Activated CD8-positive, alpha-beta memory T cell treated with anti-CD3 and anti-CD28 coated beads, Interleukin-2, amount 50 U/mL, for 1 hour (primary cell): ENCODE data around the gene NAALADL1.
"Not testable (repeated sequence)": the region's sequence is repeated elsewhere in the genome, so short reads cannot be mapped to it uniquely, and the experiment has no call there.

Experiments
- DNase-seq: peaks from one replicate; pipeline ENCODE4 v3.0.0-alpha.2; 2020; ENCODE audit errors: extremely low read depth

The NAALADL1 gene

DNA sequence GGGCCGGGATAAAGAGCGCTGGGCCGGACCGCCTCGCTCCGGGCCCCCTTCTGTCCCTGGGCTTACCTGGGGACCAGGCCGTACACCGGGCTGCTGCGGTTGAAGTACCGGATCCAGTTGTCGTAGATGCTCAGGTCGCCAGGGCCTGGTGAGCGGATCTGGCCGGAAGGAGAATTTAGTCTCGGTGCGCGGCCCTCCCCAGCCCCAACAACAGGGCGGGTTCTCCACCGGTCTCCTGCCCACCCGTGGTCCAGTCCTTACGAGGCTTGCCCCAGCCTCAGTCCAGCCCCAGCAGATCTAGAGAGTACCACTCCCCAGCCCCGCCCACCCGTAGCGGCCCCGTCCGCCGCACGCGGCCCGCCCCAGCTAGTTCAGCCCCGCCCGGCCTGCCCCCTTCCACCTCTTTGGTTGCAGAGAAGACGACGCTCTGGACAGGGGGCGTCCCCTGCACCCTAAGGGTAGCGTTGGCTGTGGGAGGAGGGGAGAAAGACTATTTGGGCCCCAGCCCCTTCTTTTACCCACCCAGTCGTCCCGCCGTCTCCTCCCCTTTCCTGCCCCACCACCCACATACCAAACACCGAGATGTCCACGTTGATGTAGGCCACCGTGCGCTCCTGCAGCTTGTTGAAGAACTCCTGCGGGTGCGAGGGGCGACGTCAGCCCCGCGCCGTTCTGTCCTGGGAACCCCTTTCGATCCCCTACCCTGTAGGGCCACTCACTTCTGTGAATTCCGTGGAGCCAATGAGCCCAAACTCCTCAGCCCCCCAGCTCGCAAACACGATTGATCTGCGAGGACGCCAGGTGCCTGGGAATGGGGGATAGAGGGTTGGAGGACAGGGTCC is 10.6 kb downstream of the NAALADL1 start:
- DNase-seq = no peak

DNA sequence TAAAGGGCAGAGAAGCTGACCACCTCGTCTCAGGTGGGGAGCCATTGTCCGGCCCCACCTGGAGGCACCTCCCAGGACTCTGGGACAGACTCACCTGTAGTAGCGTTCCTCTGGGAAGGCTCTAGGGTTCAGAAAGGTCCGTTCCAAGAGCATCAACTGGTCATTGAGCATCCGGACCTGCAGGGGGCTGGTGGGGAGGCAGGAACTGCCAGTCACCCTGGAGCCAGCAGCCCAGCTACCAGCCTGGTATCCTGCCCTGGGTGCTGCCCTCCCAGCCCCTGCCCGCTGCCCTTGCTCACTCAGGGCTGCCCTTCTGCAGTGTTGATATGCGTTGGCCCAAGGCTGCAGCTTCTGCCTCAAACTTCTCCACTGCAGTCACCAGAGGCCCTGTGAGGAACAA is 12.6 kb downstream of the NAALADL1 start:
- no peak for DNase-seq

DNA sequence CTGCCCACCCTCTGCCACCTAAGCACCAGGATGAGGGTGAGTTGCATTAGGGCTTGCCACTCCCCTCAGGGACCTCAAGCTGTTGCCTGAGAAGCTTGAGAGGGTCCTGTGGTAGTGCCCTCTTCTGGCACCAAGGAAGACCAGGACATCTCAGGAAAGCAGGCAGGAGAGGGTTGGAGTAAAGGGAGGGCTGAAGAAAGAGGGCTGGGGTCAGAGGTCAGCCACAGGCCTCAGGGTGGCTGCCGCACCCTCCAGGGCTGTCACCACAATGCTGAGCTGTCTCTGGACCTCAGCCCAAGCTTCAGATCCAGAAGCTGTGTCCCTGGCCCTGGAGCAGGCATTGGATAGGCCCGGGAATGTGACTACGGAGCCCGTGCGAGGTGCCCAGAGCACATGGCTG is 13.3 kb downstream of the NAALADL1 start:
- no peak for DNase-seq

DNA sequence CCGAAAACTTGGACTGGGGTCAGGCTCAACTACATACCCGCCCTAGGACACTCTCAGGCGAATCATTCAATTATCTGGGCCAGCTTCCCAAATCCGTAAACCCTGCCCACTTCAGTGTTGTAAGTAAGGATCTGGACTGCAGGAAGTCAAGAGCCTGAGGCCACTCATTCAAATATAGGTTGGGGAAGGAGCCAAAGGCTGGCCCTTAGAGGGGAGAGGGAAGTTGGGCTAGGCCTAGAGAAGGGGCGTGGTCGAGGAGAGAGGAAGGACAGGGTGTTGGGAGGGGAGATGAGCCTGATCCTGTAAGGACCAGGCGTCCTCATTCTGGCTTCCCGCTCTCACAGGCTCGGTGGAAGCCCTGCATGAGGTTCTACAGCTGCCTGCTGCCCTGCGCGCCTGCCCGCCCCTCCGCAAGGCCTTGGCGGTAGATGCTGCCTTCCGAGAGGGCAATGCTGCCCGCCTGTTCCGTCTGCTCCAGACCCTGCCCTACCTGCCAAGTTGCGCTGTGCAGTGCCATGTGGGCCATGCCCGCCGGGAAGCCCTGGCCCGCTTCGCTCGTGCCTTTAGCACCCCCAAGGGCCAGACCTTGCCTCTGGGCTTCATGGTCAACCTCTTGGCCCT is 14.4 kb downstream of the NAALADL1 start:
- no peak for DNase-seq

DNA sequence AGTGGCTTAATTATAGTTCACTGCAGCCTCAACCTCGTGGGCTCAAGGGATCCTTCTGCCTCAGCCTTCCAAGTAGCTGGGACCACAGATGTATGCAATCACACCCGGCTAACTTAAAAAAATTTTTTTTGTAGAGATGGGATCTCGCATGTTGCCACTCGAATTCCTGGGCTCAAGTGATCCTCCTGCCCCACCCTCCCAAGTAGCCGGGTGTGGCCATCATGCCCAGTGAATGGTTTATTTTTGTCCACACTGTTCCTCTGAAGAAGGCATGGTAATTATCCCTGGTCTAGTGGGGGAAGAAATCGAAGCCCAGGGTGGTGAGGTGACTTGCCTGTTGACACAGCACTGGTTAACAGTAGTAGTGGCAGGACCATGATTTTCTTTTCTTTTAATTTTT is 15.5 kb downstream of the NAALADL1 start:
- no peak for DNase-seq

DNA sequence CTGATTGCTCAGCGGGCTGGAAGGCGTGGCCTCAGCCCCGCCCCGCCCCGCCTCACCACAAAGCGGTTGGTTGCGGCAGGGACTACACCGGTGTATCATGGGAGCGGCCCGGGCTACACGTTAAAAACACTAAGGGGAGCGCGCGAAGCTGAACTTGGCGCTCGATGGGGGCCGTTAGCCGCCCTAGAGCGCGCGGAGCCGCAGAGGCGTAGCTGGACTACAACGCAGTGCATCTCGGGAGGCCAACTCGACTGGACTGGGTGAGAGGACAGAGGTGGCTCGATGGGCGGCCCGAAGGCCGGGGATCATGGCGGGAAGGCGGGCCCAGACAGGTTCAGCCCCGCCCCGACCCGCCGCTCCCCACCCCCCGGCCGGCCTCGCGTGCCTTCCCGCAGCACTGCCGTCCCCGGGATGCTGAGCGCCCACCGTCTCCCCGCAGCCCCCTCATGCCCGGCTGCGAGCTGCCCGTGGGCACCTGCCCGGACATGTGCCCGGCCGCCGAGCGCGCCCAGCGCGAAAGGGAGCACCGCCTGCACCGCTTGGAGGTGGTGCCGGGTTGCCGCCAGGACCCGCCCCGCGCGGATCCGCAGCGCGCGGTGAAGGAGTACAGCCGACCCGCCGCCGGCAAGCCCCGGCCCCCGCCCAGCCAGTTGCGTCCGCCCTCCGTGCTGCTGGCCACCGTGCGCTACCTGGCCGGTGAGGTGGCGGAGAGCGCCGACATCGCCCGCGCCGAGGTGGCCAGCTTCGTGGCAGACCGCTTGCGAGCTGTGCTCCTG is 17.3 kb downstream of the NAALADL1 start, which contains the start of gene SAC3D1:
Gene SAC3D1 (plus strand): TSS at position 364 of the 776 bp plus-strand sequence. CDS start 83 bp downstream, at position 447.
- DNase-seq = peak; percentile 64

DNA sequence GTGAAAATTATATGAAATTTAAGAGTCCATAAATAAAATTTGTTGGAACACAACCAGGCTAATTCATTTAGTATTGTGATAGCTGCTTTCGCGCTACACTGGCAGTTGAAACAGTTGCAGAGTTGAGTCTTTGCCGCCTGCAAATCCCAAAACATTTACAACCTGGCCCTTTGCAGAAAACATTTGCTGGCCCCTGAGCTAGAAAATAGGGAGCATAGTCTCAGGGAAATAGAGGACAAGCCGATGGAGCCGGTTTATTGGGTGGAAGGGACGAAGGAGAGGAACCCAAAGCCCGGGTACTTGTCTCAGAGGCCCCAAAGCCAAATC is 17.9 kb downstream of the NAALADL1 start:
- DNase-seq = no peak

DNA sequence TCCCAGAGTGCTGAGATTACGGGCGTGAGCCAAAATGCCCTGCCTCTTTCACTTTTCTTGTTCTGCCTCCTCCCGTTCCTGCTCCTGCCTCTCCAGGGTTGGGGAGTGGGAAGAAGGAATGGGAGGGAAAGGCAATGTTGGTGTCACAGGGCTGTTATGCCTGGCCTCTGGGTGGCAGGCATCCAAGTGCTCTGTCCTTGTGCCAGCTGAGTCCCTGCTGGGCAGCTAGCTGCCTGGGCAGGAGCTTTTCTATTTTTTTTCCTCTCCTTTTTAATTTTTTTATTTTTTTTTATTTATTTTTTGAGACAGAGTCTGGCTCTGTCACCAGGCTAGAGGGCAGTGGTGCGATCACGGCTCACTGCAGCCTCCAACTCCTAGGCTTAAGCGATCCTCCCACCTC is 21.4 kb downstream of the NAALADL1 start:
- no peak for DNase-seq

DNA sequence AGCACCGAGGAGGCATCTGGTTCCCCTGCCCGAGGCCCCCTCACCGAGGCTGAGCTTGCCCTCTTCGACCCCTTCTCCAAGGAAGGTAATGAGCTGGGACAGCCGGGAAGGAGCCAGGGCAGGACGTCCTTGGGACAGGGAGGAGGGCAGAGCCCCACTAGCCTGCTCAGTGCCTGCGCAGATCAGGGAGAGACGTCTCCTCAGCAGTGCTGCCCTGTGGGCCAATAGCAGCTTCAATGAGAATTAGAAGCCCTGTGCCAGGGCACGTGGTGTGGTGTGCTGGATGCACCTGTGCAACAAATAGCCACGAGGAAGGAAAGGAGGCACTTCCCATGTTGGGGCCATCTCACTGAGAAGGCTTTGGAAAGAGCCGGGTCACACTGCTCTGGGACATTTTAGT is 22.8 kb downstream of the NAALADL1 start:
- DNase-seq = no peak

DNA sequence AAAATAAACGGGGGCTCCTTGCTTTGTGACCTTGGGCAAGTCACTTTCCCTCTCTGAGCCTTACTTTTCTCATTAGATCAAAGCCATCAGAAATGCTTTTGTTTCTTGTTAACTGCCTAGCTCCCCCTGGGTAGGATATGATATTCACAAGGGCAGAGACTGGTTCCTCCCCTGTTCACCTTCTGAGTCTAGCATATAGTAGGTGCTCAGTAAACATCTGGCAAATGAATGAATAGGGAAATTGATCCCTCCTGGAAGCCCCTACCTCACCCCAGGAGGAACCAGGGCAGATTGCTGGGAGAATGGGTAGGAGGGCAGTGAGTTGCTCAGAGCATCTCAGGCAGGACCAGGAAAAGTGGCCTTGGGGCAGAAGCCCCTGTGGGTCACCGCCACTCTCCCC is 23.9 kb downstream of the NAALADL1 start:
- no peak for DNase-seq

DNA sequence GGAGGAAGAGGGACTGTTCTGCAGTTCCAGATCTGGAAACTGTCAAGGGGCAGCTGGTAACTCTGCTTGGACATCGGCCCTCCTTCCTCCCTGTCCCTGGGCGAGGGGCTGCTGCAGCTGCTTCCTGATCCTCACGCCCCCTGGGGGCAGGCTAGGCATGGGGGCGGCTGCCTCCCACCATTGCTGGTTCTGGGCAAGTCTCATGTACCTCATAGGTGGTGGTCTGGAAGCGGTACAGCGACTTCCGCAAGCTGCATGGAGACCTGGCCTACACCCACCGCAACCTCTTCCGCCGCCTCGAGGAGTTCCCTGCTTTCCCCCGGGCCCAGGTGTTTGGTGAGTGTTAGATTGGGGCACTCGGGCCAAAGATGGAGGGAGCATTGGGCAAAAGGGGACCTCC is 26.1 kb downstream of the NAALADL1 start:
- DNase-seq = no peak

DNA sequence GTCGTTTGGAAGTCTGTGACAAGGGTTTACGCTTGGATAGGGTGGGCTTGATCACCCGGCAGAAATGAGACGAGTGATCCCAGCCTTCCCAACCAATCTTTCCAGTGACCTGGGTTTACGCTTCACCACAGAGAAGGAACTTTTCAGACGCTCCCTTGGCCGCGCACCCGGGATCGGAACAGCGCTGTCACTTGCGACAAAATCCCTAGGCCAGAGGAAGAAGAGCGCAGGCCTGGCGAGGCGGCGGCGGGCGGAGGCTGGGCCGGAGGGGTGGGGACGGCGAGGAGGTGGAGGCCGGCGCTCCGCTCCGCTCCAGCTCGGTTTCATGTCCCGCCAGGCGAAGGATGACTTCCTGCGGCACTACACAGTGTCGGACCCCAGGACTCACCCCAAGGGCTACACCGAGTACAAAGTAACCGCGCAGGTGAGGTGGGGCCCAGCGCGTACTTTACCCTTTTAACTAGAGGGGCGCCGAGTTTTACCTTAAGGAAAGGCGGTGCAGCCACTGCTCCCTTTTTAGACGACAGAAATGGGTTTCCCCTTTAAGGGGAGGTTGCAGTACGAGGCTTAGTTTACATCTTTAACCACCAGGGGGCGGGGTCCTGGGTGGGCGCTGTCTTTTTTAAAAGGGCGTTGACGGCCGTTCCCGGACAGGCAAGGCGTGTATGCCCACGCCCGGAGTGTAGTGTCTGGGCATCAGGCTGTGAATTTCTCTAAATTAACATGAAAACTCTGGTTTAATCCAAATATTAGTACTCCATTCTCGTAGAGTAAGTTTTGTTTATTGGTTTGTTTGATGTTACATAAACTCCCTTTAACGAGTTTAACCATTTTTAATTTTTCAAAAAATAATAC is 30.9 kb downstream of the NAALADL1 start, which contains the start of gene SNX15:
Gene SNX15 (plus strand): TSS at position 227 of the 855 bp plus-strand sequence. CDS start 99 bp downstream, at position 326.
- peak; percentile 82 for DNase-seq

DNA sequence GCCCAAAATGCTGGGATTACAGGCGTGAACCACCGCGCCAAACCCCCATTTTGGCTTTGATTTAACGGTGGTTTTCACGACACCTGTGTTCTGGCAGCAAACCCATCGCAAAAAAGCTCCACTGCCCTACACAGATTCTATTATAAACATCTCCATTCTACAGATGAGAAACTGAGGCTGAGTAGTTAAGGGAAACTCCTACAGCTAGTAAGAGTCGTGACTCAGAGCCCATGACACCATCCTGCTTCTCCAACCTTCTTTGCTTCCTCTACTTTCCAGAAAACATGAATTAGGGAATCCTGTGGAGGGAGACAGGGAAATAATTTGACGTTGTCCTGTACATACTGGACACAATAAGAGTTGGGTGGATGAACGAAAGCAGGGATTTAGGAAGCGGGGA is 31.5 kb downstream of the NAALADL1 start:
- no peak for DNase-seq

DNA sequence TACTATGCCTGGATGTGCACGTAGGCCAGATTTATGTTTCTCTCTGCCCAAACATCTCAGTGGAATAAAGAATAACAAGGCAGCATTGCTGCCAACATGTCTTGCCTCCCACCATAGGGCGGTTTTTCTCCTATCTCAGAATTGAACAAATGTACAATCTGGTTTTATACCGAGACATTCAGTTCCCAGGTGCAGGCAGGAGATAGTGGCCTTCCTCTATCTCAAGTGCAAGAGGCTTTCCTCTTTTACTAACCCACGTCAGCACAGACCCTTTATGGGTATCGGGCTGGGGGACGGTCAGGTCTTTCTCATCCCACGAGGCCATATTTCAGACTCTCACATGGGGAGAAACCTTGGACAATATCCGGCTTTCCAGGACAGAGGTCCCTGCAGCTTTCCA is 34.9 kb downstream of the NAALADL1 start:
- not testable (repeated sequence) for DNase-seq

DNA sequence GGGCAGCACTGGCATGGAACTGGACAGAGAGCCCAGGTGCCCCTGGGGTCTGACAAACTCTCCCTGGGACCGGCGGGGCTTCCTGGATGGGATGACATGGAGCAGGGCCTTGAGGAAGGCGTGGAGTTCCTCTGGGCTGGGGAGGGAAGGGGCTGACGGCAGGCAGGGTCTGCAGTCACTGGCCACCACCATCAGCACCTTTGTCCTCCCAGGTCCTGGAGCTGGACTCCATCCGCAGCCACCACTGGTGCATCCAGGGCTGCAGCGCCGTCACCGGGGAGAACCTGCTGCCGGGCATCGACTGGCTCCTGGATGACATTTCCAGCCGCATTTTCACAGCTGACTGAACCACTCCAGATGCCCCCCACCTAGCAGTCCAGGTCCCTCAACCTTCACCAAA is 36.8 kb downstream of the NAALADL1 start:
- no peak for DNase-seq

DNA sequence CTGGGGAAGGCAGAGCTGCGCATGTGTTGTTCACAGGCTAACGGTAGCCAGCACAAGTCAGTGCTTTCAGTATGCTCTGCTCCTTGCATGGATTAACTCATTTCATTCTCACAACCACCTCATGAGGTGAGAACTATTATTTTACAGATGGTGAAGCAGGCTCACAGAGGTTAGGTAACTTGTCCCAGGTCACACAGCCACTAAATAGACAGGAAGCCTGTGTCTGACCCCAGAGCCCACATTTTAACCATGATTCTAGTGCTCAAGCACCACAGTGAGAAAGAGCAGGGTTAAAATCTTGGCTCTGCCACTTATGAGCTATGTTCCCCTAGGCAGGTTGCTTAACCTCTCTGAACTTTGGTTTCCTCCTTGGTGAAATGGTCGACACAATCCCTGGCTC is 37.4 kb downstream of the NAALADL1 start:
- no peak for DNase-seq

DNA sequence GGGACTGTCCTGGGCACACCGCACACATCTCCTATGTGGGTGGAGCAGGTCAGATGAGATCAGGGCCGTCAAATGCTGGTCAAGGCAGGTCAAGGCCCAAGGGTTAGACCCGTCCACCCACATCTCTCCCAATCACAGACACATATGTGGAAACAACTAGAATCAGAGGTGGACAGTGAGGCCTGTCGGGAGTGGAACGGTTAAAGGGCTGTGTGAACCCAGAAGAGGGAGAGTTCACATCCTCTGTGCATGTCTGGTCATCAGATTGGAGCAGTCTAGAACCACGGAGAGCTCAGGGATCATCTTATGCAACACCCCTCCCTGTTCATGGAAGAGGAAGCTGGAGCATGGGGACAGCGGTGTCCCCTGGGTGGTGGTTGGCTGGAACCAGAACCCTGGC is 38.5 kb downstream of the NAALADL1 start:
- DNase-seq = no peak

DNA sequence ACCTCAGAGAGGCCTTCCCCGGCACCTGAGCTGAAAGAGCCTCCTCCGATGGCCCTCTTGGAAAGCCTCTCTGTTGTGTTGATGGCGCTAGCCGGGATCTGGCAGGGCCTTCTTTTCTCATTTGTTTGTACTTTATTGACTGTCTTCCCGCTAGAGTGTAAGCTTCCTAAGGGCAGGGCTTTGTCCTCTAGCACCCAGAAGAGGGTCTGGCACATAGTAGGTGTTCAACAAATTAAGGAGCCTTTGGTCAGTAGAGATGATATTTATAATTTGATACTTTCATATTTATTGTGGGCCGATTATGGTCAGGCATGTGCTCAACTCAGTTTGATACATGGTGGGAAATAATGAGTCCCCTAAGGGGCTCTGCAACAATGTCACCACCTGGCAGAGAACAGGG is 40.4 kb downstream of the NAALADL1 start:
- DNase-seq = no peak

DNA sequence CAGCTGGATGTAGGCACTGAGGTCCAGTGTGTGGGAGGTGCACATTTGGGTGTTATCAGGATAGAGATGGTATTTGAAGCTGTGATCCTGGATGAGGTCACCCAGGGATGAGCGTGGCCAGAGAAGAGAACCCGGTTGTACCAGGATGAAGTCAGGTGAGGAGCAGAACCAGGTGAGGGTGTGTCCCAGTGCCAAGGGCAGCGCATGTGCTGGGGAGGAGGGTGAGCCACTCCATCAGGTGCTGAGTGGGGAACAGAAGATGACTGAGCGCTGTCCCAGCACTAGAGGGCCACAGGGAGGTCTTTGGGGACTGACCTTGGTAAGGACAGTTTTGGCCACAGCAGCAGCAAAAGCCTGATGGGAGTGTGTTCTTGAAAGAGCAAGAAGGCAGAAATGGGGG is 41.6 kb downstream of the NAALADL1 start:
- no peak for DNase-seq

DNA sequence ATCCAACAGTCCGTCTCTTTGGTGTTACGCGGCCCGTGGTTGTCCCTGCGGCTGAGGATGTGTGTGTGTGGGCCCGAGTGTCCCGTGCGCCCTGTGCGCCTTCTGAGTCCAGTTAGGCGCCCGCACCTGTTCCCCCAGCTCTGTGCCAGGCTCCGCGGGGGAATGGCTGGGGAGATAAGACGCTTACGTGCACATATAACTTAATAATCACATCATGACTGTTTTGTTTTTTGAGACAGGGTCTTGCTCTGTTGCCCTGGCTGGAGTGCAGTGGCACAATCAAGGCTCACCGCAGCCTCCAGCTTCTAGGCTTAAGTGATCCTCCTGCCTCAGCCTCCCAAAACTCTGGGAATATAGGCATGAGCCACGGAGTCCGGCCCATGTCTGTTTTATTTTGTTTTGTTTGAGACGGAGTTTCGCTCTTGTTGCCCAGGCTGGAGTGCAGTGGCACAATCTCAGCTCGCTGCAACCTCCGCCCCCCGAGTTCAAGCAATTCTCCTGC is 43.6 kb downstream of the NAALADL1 start:
- no peak for DNase-seq
